Stomach (tissue), 9 donors: ENCODE results near the gene MSX2. TPM values are rescaled to one million over a fixed set of nuclear protein-coding genes. Genes with fewer than 3 reads are reported as not detected.

Source experiments
- DNase-seq, 2 donors: peaks; one replicate each; pipeline versions ENCODE4 v3.0.0 to v3.0.0-alpha.2; 2013 to 2019
- H3K27ac ChIP-seq, 5 donors: fragments of 200-600 bp in 4 of 5; sonication (generic) in 4 of 5; one replicate each; pipeline ENCODE4 v1.5.1; 2013 to 2019; ENCODE audit warnings: mild to moderate bottlenecking in 1 of 5, moderate library complexity in 1 of 5
- H3K27me3 ChIP-seq, 3 donors: fragments of 200-600 bp; sonication (generic); one replicate each; pipeline ENCODE4 v1.5.1; 2017 to 2019; ENCODE audit warnings: mixed run types in 1 of 3
- H3K36me3 ChIP-seq, 4 donors: fragments of 200-600 bp; sonication (generic); 1 replicate in 3 of 4; 2 replicates in 1 of 4; pipeline ENCODE4 v1.5.1; 2016 to 2019
- H3K4me1 ChIP-seq, 4 donors: fragments of 200-600 bp; sonication (generic); one replicate each; pipeline ENCODE4 v1.5.1; 2016 to 2019
- H3K4me3 ChIP-seq, 4 donors: fragments of 200-600 bp; sonication (generic) in 3 of 4; one replicate each; pipeline ENCODE4 v1.5.1; 2016 to 2019; ENCODE audit warnings: mild to moderate bottlenecking in 1 of 4
- H3K9me3 ChIP-seq, 4 donors: fragments of 200-600 bp; sonication (generic); one replicate each; pipeline ENCODE4 v1.5.1; 2016 to 2019
- EP300 ChIP-seq: sonication (generic); formaldehyde crosslinking; IDR thresholded peaks from one replicate; pipeline ENCODE4 v1.6.1; 2017; ENCODE audit warnings: antibody characterized with exemption
- POLR2A ChIP-seq, 4 donors: fragments of 450-650 bp; IDR thresholded peaks; one replicate each; pipeline ENCODE4 v1.6.1; 2016; ENCODE audit warnings: antibody characterized with exemption in 4 of 4, control low read depth in 2 of 4, mild to moderate bottlenecking in 1 of 4, moderate library complexity in 1 of 4
- POLR2AphosphoS5 ChIP-seq, 3 donors: sonication (generic); formaldehyde crosslinking; IDR thresholded peaks; one replicate each; pipeline ENCODE4 v1.6.1; 2016; ENCODE audit warnings: antibody characterized with exemption in 3 of 3
- WGBS, 5 donors: extraction: QIAGEN DNeasy Blood & Tissue Kit in 3 of 5; methylation state at CpG; one replicate each; pipeline versions ENCODE4 v1.1.5 to v1.1.7; 2013 to 2018; 5-methylcytosine and 5-hydroxymethylcytosine counted together
- intact Hi-C: fragments of 100-400 bp; cut with DNase I; formaldehyde crosslinking; loops from one replicate; pipeline ENCODE4 v1.15.1; 2023; ENCODE audit warnings: low total_unique reads
- polyA plus RNA-seq, 3 donors: library from polyadenylated mRNA; stranded (reverse); fragments of 200-250 nt; gene quantifications; one replicate each; pipeline ENCODE4 v1.2.3, GENCODE V29; 2013
- total RNA-seq, 5 donors: library from RNA; depleted of rRNA; stranded (reverse); fragments of >200 nt; gene quantifications; one replicate each; pipeline versions ENCODE4 v1.1.0 to v1.2.3, GENCODE V29; 2014 to 2016
- TF ChIP-seq, protein P1 (sequence below), 7 experiments: fragments of 450-650 bp in 4 of 7; fragments of 200-600 bp in 3 of 7; sonication (generic) in 3 of 7; IDR thresholded peaks; one replicate each; pipeline ENCODE4 v1.5.1; 2016 to 2019; ENCODE audit warnings: antibody characterized with exemption in 7 of 7, control low read depth in 2 of 7, mild to moderate bottlenecking in 1 of 7
- donor health status: healthy with polysubstance abuse.
- donor health status: Bipolar disorder and iron deficiency.
- donor health status: healthy.

Gene MSX2
- total and polyA plus RNA-seq, 8 donors = 0.18 to 6.5 (median 1.4) TPM; not detected in 2

DNA sequence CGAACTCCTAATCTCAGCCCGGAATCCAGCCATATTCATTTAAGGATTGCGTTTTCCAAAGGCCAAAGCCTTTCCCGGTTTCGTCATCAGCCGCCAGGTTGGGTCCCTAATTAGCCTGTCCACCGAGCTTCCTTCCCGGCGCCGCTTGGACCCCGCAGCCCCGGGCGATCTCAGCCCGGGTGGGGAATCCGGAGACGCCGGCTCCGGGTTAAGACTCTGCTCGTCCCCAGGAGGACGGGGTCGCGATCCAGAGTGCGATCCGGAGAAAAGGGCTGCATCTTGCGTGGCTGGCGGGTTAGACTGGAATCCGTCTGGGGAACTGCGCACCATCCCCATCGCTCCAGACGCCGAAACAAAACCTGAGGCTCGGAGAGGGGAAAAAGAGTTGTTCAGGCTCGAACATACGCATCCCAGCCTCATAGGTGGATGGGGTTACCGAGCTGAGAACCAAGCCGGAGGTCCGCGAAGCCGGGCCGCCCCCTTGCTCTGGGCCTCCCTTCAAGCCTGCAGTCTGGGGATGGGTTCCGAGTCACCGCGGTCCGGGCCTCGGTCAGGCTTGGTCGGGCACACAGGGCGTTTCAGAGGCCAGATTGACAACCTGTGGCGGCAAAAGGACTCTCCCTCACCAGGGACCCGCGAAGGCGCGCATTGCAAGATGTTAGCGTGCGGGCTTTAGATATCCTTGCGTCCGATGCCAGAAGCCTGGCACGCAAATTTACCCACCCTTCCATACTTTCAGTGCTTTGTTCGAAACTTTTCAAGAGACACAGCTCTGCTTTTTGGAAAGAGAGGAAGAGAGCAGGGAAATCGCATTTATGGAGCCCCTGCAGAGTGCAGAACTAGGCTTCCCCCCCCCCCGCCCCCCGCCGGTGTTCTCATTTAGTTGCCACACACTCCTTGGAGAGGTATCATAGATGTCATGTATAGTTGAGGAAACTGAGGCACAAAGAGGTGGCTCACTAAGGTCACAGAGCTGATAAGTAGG, 7.9 kb downstream of the MSX2 start:
- TF ChIP-seq, protein P1, sequence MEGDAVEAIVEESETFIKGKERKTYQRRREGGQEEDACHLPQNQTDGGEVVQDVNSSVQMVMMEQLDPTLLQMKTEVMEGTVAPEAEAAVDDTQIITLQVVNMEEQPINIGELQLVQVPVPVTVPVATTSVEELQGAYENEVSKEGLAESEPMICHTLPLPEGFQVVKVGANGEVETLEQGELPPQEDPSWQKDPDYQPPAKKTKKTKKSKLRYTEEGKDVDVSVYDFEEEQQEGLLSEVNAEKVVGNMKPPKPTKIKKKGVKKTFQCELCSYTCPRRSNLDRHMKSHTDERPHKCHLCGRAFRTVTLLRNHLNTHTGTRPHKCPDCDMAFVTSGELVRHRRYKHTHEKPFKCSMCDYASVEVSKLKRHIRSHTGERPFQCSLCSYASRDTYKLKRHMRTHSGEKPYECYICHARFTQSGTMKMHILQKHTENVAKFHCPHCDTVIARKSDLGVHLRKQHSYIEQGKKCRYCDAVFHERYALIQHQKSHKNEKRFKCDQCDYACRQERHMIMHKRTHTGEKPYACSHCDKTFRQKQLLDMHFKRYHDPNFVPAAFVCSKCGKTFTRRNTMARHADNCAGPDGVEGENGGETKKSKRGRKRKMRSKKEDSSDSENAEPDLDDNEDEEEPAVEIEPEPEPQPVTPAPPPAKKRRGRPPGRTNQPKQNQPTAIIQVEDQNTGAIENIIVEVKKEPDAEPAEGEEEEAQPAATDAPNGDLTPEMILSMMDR (IDR thresholded peaks at IDR 0.05) = no peak
- TF ChIP-seq POLR2AphosphoS5 (IDR thresholded peaks at IDR 0.05) (no peak), EP300 (no peak), POLR2A (IDR thresholded peaks at IDR 0.05) (no peak)
- Histone ChIP-seq H3K27me3 (peaks cover 29 to 100% (median 74%) of the 10 kb centered on the region in 3 donors), H3K4me3 (no peak overlapping the region), H3K36me3 (peaks cover 0 to 7% (median 3%) of the 10 kb centered on the region in 4 donors), H3K27ac (no peak overlapping the region), H3K9me3 (no peaks in the 10 kb centered on the region), H3K4me1 (peaks cover 0 to 27% (median 18%) of the 10 kb centered on the region in 4 donors)
- WGBS, 5 donors = 5 to 13% (median 7%) methylated on average over 35 to 62 of the region's 62 CpGs
- intact Hi-C loops = no loop called here
- DNase-seq = no peak

DNA sequence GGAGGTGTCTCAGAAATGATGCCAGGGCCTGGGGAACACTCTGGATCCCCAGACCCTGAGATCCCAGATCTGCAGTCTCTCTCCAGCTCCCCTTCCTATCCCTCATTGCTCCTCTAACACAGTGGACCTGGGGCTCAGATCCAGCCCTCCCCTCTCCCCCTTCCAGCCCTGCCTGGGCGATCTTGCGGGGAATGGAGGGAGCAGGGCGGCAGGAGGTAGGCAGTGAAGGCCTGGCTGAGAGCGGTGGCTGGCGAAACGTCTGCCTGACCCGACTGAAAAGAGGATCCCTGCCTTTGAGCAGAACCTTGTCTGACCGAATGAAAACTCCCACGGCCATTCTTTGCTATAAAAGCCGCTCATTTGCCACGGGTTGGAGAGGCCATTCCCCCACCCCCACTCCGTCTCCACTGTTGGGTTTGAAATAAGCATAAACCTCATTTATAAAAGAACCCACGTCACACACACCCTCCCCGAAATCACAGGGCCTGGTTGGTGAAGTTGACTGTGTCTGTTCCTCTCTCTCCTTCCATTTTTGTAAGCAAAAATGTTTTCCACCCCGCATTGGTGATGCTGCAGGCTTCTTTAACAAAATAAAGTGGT, 8.8 kb downstream of the MSX2 start:
- H3K9me3 ChIP-seq = no peaks in the 10 kb centered on the region
- no peak for TF ChIP-seq EP300
- TF ChIP-seq, protein P1 (IDR thresholded peaks at IDR 0.05) = no peak
- no peak for TF ChIP-seq POLR2A (IDR thresholded peaks at IDR 0.05)
- no peak for TF ChIP-seq POLR2AphosphoS5 (IDR thresholded peaks at IDR 0.05)
- peaks cover 0 to 7% (median 3%) of the 10 kb centered on the region in 4 donors for H3K36me3 ChIP-seq
- no peak for DNase-seq
- H3K27ac ChIP-seq = no peak overlapping the region
- H3K27me3 ChIP-seq = peaks cover 29 to 100% (median 78%) of the 10 kb centered on the region in 3 donors
- H3K4me3 ChIP-seq = no peak overlapping the region
- H3K4me1 ChIP-seq = peaks cover 0 to 27% (median 18%) of the 10 kb centered on the region in 4 donors
- 20 to 31% (median 26%) methylated on average over 15 of the region's 15 CpGs for WGBS, 5 donors
- intact Hi-C loops = no loop called here

DNA sequence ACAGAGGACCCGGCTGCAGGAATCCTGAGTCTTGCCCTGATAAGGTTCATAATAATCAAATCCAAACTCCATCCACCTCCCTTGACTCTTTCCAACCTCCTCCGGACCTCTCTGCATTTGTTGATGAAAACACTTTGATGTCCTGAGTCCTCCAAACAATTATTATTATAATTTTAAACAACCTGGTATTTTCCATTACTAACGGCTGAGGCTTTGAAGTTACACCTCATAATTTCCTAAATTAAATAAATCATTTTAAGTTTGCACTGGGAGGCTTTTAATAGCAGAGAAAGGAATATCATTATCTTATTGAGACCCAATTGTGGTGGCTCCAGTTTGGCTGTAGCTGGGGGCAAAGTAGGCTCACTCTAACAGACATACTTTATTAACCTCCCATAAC, 9.5 kb downstream of the MSX2 start:
- Histone ChIP-seq H3K27ac (no peak overlapping the region), H3K4me3 (no peak overlapping the region), H3K27me3 (peaks cover 29 to 100% (median 78%) of the 10 kb centered on the region in 3 donors), H3K36me3 (peaks cover 0 to 7% (median 3%) of the 10 kb centered on the region in 4 donors), H3K9me3 (no peaks in the 10 kb centered on the region), H3K4me1 (peaks cover 0 to 27% (median 18%) of the 10 kb centered on the region in 4 donors)
- DNase-seq = no peak
- intact Hi-C loops = no loop called here
- no peak for TF ChIP-seq POLR2AphosphoS5 (IDR thresholded peaks at IDR 0.05)
- no peak for TF ChIP-seq POLR2A (IDR thresholded peaks at IDR 0.05)
- TF ChIP-seq, protein P1 (IDR thresholded peaks at IDR 0.05) = no peak
- no peak for TF ChIP-seq EP300
- 12 to 24% (median 18%) methylated on average over 3 of the region's 3 CpGs for WGBS, 5 donors
